CD4-positive, alpha-beta memory T cell (primary cell): ENCODE measurements around the gene SPN. TPM values are rescaled to one million over a fixed set of nuclear protein-coding genes. Genes with fewer than 3 reads are reported as not detected.
"Not testable (repeated sequence)": the region's sequence is repeated elsewhere in the genome, so short reads cannot be mapped to it uniquely, and the experiment has no call there.

ENCODE experiments used
- CTCF ChIA-PET: fragments of 350-600 bp; sonication (Branson Sonifier 250); formaldehyde crosslinking; loops from one replicate; lab custom pipeline; 2021; ENCODE audit warnings: inconsistent platforms; ENCODE audit not compliant: partially characterized antibody; lab: Charles Lee
- POLR2A ChIA-PET: fragments of 350-600 bp; sonication (Branson Sonifier 250); formaldehyde crosslinking; loops from one replicate; lab custom pipeline; 2021; ENCODE audit not compliant: partially characterized antibody; lab: Charles Lee
- DNase-seq, 5 donors: peaks; one replicate each; pipeline versions ENCODE4 v3.0.0 to v3.0.0-alpha.2; 2020 to 2022; ENCODE audit warnings: mixed read lengths in 1 of 5
- H3K27ac ChIP-seq: one replicate; pipeline ENCODE4 v1.7.0; 2013; ENCODE audit warnings: low read depth, low read length
- H3K27me3 ChIP-seq: 2 replicates; pipeline ENCODE4 v1.7.0; 2013; ENCODE audit warnings: mild to moderate bottlenecking, low read length, moderate library complexity; ENCODE audit not compliant: insufficient read depth
- H3K36me3 ChIP-seq: 2 replicates; pipeline ENCODE4 v1.7.0; 2013; ENCODE audit warnings: mild to moderate bottlenecking, low read length, moderate library complexity; ENCODE audit not compliant: insufficient read depth
- H3K4me1 ChIP-seq: 2 replicates; pipeline ENCODE4 v1.7.0; 2013; ENCODE audit warnings: mild to moderate bottlenecking, low read length, moderate library complexity; ENCODE audit not compliant: insufficient read depth
- H3K4me3 ChIP-seq, 2 donors: one replicate each; pipeline ENCODE4 v1.7.0; 2013; ENCODE audit warnings: low read length in 2 of 2, mild to moderate bottlenecking in 1 of 2
- H3K9me3 ChIP-seq, 2 donors: one replicate each; pipeline ENCODE4 v1.7.0; 2013; ENCODE audit warnings: low read length in 2 of 2, control low read depth in 1 of 2; ENCODE audit not compliant: control insufficient read depth in 1 of 2
- H3K27ac Mint-ChIP-seq, 7 donors: one replicate each; pipeline ENCODE4 v1.8.0; 2020 to 2021; ENCODE audit warnings: mixed read lengths in 7 of 7, mild to moderate bottlenecking in 6 of 7, inconsistent platforms in 3 of 7, moderate library complexity in 3 of 7
- H3K27me3 Mint-ChIP-seq, 2 donors: one replicate each; pipeline ENCODE4 v1.8.0; 2020 to 2021; ENCODE audit warnings: mixed read lengths in 2 of 2
- H3K36me3 Mint-ChIP-seq, 2 donors: one replicate each; pipeline ENCODE4 v1.8.0; 2020 to 2021; ENCODE audit warnings: mixed read lengths in 2 of 2, inconsistent platforms in 1 of 2, mild to moderate bottlenecking in 1 of 2
- H3K4me1 Mint-ChIP-seq, 4 donors: one replicate each; pipeline ENCODE4 v1.8.0; 2020 to 2021; ENCODE audit warnings: mixed read lengths in 4 of 4, mild to moderate bottlenecking in 1 of 4
- H3K4me3 Mint-ChIP-seq, 8 donors: one replicate each; pipeline ENCODE4 v1.8.0; 2020 to 2021; ENCODE audit warnings: mixed read lengths in 8 of 8, mild to moderate bottlenecking in 7 of 8, moderate library complexity in 6 of 8, inconsistent platforms in 3 of 8
- H3K9me3 Mint-ChIP-seq, 8 donors: one replicate each; pipeline ENCODE4 v1.8.0; 2020 to 2021; ENCODE audit warnings: mixed read lengths in 8 of 8, mild to moderate bottlenecking in 5 of 8, inconsistent platforms in 3 of 8, moderate library complexity in 1 of 8
- intact Hi-C: fragments of 100-400 bp; cut with micrococcal nuclease; formaldehyde crosslinking; loops from one replicate; pipeline ENCODE4 v1.15.1; 2023
- polyA plus RNA-seq, 2 donors: library from polyadenylated mRNA; unstranded; fragments of 300-500 nt; fragmentation: Illumina TruSeq; gene quantifications; one replicate each; pipeline ENCODE4 v1.2.3, GENCODE V29; 2021
- total RNA-seq, 2 experiments: library from RNA; stranded (reverse); gene quantifications; one replicate each; pipeline ENCODE4 v1.2.3, GENCODE V29; 2021

SPN gene
- total and polyA plus RNA-seq, 4 experiments from 2014 or later, result 86.3 to 208 (median 171) TPM

DNA sequence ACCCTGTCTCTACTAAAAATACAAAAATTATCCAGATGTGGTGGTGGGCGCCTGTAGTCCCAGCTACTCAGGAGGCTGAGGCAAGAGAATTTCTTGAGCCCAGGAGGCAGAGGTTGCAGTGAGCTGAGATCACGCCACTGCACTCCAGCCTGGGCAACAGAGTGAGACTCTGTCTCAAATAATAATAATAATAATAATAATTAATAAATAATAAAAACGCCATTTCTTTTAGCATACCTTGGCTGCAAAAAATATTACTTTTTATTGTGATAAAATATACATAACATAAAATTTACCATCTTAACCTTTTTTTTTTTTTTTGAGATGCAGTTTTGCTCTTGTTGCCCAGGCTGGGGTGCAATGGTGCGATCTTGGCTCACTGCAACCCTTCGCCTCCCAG lies 39.8 kb upstream of the SPN start:
- H3K36me3 ChIP-seq, H3K4me3 Mint-ChIP-seq, CTCF ChIA-PET, POLR2A ChIA-PET, intact Hi-C loops, H3K4me3 ChIP-seq, H3K27ac Mint-ChIP-seq, H3K9me3 Mint-ChIP-seq, H3K4me1 Mint-ChIP-seq, DNase-seq, H3K9me3 ChIP-seq, H3K27ac ChIP-seq, H3K36me3 Mint-ChIP-seq, H3K27me3 Mint-ChIP-seq, H3K27me3 ChIP-seq: not testable (repeated sequence)
- peaks cover 10% of the 10 kb centered on the region for H3K4me1 ChIP-seq

DNA sequence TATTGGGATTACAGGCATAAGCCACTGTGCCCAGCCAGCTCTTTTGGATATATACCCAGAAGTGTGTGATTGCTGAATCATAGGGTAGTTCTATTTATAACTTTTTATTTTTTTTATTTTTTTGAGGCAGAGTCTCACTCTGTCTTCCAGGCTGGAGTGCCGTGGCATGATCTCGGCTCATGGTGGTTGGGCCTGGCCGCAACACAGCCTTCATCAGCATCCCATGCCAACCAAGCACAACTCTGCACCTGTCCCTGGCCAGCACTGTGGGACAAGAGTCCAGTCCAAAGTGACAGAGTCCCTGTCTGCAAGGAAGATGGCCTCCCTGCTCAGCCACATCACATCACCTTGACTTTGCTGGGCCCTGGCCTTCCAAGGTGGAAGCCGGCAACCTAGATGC lies 37.9 kb upstream of the SPN start:
- H3K27me3 Mint-ChIP-seq, CTCF ChIA-PET, POLR2A ChIA-PET, H3K27ac Mint-ChIP-seq, H3K27ac ChIP-seq, H3K4me3 ChIP-seq, DNase-seq, H3K36me3 ChIP-seq, H3K27me3 ChIP-seq, H3K9me3 Mint-ChIP-seq, H3K4me3 Mint-ChIP-seq, H3K36me3 Mint-ChIP-seq, H3K4me1 Mint-ChIP-seq, intact Hi-C loops, H3K9me3 ChIP-seq: not testable (repeated sequence)
- H3K4me1 ChIP-seq, result peaks cover 10% of the 10 kb centered on the region

DNA sequence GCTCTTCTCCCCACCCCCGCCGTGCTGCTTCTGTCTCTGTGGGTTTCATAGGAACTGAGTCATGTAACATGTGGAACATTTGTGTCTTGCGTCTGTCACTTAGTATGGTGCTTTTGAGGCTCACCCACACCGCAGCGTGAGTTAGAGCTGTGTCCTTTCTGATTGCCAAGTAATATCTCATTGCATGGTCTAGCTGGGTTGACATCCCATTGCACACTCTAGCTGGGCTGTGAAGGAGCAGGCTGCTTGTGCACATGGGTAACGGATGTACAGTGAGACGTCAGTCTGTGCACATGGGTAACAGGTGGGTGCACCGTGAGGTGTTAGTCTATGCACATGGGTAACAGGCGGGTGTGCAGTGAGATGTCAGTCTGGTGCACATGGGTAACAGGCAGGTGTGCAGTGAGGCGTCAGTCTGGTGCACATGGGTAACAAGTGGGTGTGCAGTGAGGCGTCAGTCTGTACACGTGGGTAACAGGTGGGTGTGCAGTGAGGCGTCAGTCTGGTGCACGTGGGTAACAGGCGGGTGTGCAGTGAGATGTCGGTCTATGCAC lies 36.2 kb upstream of the SPN start:
- peak overlapping the region in 7 of 8 donors; percentile 39 to 77 (median 57) for H3K4me3 Mint-ChIP-seq
- POLR2A ChIA-PET, CTCF ChIA-PET, H3K27me3 Mint-ChIP-seq, H3K9me3 ChIP-seq, intact Hi-C loops, H3K27me3 ChIP-seq, H3K4me1 Mint-ChIP-seq, H3K36me3 ChIP-seq, H3K36me3 Mint-ChIP-seq, H3K4me3 ChIP-seq, H3K9me3 Mint-ChIP-seq: not testable (repeated sequence)
- Histone ChIP-seq H3K4me1 (peaks cover 10% of the 10 kb centered on the region), H3K27ac (peak overlapping the region; percentile 2)
- H3K27ac Mint-ChIP-seq, result peak overlapping the region; percentile 31 to 97 (median 89)
- peak; percentile 38 to 84 (median 54) for DNase-seq

DNA sequence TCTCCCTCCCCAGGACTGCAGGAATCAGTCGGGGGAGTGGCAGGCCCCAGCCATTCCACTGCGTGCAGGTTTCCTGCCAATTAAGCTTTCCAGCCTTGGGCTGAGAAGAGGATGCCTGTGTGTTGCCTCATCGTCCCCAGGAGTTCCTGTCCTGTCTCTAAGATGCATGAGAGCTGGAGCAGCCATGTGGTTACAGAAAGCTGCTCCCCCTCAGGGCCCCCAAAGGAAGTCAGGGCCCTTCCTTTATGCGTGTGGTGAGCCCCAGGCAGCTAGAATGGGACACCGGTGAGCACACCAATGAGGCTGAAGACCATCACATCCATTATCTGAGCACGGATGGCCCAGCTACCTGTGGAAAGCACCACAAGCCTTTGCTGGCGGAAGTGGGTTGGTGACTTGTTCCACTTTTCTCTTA lies 35.4 kb upstream of the SPN start:
- DNase-seq, result peak in 4 of 5 donors; percentile 31 to 67 (median 38)
- H3K4me3 ChIP-seq, H3K9me3 ChIP-seq, H3K9me3 Mint-ChIP-seq, H3K27me3 Mint-ChIP-seq, H3K36me3 Mint-ChIP-seq, H3K36me3 ChIP-seq, H3K27me3 ChIP-seq, POLR2A ChIA-PET, H3K4me1 Mint-ChIP-seq, intact Hi-C loops, CTCF ChIA-PET: not testable (repeated sequence)
- H3K4me1 ChIP-seq, result peaks cover 10% of the 10 kb centered on the region
- Mint-ChIP-seq H3K27ac (peak overlapping the region in 4 of 7 donors; percentile 31 to 97 (median 86)), H3K4me3 (peak overlapping the region in 1 of 8 donors; percentile 59)
- peak overlapping the region; percentile 2 for H3K27ac ChIP-seq

DNA sequence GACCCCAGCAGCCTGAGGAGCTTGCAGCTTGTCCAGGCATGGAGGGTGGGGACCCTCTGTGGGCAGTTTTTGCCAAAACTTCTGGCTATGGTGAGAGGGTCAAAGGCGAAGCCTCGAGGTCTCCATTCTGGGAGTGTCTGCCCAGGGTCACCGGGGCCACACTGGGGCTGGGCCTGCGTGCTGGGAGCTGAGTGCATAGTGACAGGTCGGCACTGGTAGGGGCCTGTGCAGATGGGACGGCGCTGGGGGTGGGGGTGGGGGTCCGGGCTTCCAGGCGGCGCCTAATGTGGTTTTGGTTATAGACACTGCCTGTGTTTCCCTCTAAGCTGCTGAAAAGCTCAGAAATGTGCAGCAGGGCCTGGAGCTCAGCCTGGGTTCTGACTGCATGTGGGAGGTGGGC lies 34.3 kb upstream of the SPN start:
- H3K27me3 Mint-ChIP-seq, H3K27me3 ChIP-seq, H3K4me3 Mint-ChIP-seq, H3K27ac ChIP-seq, intact Hi-C loops, H3K36me3 ChIP-seq, H3K27ac Mint-ChIP-seq, H3K4me1 Mint-ChIP-seq, H3K36me3 Mint-ChIP-seq, DNase-seq, CTCF ChIA-PET, POLR2A ChIA-PET, H3K9me3 Mint-ChIP-seq, H3K4me3 ChIP-seq, H3K9me3 ChIP-seq: not testable (repeated sequence)
- H3K4me1 ChIP-seq, result peaks cover 10% of the 10 kb centered on the region

DNA sequence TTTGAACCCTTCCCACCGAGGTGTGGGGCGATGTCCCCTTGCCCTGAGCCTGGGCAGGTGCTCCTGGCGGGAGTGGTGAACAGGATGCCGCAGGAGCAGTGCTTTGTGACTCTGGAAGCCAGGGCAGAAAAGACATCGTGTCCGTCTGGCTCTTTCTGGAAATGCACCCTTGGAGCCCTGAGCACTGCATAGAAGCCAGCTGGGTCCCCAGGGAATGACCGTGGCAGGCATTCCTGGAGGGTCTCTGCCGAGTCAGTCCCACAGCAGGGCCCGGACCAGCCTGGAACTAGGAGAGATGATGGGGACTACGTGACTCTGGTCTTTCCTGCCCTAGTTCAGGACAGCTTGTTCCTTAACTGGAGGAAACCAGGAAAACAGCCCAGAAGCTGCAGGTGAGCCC lies 33.7 kb upstream of the SPN start:
- H3K36me3 Mint-ChIP-seq, H3K27ac ChIP-seq, H3K27me3 Mint-ChIP-seq, CTCF ChIA-PET, H3K4me3 Mint-ChIP-seq, H3K4me3 ChIP-seq, DNase-seq, H3K9me3 ChIP-seq, POLR2A ChIA-PET, H3K4me1 Mint-ChIP-seq, H3K9me3 Mint-ChIP-seq, H3K36me3 ChIP-seq, H3K27me3 ChIP-seq, intact Hi-C loops: not testable (repeated sequence)
- peak overlapping the region in 2 of 7 donors; percentile 12 to 47 for H3K27ac Mint-ChIP-seq
- peaks cover 10% of the 10 kb centered on the region for H3K4me1 ChIP-seq

DNA sequence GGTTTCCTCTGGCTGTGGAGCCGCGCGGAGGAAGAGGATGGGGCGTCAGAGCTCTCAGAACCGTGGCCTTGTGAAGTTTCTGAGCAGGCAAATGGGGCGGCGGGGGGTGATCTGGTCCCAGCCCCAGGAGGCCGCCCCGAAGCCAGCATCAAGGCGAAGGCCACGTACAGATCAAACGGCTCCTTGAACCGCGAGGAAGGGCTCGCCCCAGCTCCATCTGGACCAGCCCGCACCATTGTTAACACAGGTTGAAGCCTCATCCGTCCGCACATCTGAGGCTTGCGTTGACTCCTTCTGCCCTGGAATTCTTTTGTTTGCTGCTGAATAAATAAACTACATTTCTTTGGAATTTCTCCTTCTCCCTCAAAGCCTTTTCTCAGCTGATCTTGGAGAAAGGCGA lies 31.4 kb upstream of the SPN start:
- POLR2A ChIA-PET, H3K27me3 Mint-ChIP-seq, H3K4me3 Mint-ChIP-seq, H3K4me3 ChIP-seq, intact Hi-C loops, H3K27ac Mint-ChIP-seq, H3K9me3 ChIP-seq, H3K27ac ChIP-seq, DNase-seq, H3K36me3 ChIP-seq, H3K27me3 ChIP-seq, H3K9me3 Mint-ChIP-seq, H3K4me1 Mint-ChIP-seq, H3K36me3 Mint-ChIP-seq: not testable (repeated sequence)
- CTCF ChIA-PET, result interaction anchor here (0.6 kb wide), 1 partner anchor 450 kb away, joined by 3 read pairs; no protein-coding TSS in a partner anchor
- H3K4me1 ChIP-seq, result peaks cover 10% of the 10 kb centered on the region

DNA sequence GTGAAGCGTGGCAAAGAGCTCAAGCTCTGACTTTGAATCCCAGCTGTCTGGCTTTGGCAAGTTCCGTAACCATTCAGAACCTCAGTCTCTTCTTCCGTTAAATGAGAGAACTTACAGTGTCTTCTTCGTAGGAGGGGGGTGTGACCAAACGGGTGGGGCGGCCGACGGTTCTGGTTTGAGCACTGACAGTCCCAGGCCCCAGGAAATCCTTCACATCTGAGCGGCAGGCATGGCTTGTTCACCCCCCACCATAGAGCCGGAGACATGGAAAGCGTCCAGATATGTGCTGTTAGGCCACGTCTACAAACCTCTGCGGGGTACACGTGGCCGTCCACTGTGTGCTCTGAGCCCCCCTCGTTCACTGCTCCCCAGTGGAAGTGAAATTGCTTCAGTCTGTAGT lies 27.1 kb upstream of the SPN start:
- H3K27me3 ChIP-seq, POLR2A ChIA-PET, intact Hi-C loops, H3K4me1 ChIP-seq, H3K27ac Mint-ChIP-seq, H3K4me1 Mint-ChIP-seq, H3K4me3 Mint-ChIP-seq, H3K27ac ChIP-seq, H3K4me3 ChIP-seq, H3K27me3 Mint-ChIP-seq, H3K36me3 Mint-ChIP-seq, H3K9me3 ChIP-seq, H3K36me3 ChIP-seq, CTCF ChIA-PET, H3K9me3 Mint-ChIP-seq, DNase-seq: not testable (repeated sequence)
